Measurements from ENCODE around the gene MSMB.
"Not testable (repeated sequence)": the region's sequence is repeated elsewhere in the genome, so short reads cannot be mapped to it uniquely, and the experiment has no call there.

The MSMB gene

GRCh38 chr10:46046261-46046660 is at the start of gene MSMB:
Gene MSMB (minus strand): TSS chr10:46046269. CDS start chr10:46046237, 32 bp downstream.
- no peak for DNase-seq

GRCh38 chr10:46094931-46095750 is 49.1 kb upstream of the MSMB start:
- no peak for DNase-seq

GRCh38 chr10:46094197-46094500 is 48.1 kb upstream of the MSMB start:
- DNase-seq: no peak

GRCh38 chr10:46093316-46094196 is 47.5 kb upstream of the MSMB start:
- DNase-seq: not testable (repeated sequence)

GRCh38 chr10:46092524-46093081 is 46.5 kb upstream of the MSMB start:
- no peak for DNase-seq

- no peak for DNase-seq
These were observed 45.9 kb upstream of the MSMB start for GRCh38 chr10:46091828-46092523.

- no peak for DNase-seq
These were observed 45.2 kb upstream of the MSMB start for GRCh38 chr10:46091080-46091827.

- no peak for DNase-seq
These were observed 44.3 kb upstream of the MSMB start for GRCh38 chr10:46090258-46090812.

GRCh38 chr10:46087381-46087780 is 41.3 kb upstream of the MSMB start:
- DNase-seq: not testable (repeated sequence)

GRCh38 chr10:46084321-46085165 is 38.5 kb upstream of the MSMB start:
- DNase-seq: no peak

- no peak for DNase-seq
These were observed 34.8 kb upstream of the MSMB start for GRCh38 chr10:46080886-46081285.

- DNase-seq: no peak
These were observed 33.9 kb upstream of the MSMB start for GRCh38 chr10:46079831-46080585.

- DNase-seq: no peak
These were observed 31.8 kb upstream of the MSMB start for GRCh38 chr10:46077731-46078413.

- DNase-seq: no peak
These were observed 31.1 kb upstream of the MSMB start for GRCh38 chr10:46077141-46077554.

GRCh38 chr10:46075869-46076268 is 29.8 kb upstream of the MSMB start:
- no peak for DNase-seq

- no peak for DNase-seq
These were observed 28.3 kb upstream of the MSMB start for GRCh38 chr10:46074196-46074946.

- DNase-seq: no peak
These were observed 27.5 kb upstream of the MSMB start for GRCh38 chr10:46073564-46073963.

GRCh38 chr10:46070749-46071148 is 24.7 kb upstream of the MSMB start:
- DNase-seq: no peak

All from NCI-H446 (cell line).